GM12864 (cell line): ENCODE data around the gene CA7.
"Not testable (repeated sequence)": the region's sequence is repeated elsewhere in the genome, so short reads cannot be mapped to it uniquely, and the experiment has no call there.

ENCODE experiments used
- DNase-seq: peaks from one replicate; pipeline ENCODE4 v3.0.0-alpha.2; 2011; ENCODE audit warnings: low read depth
- H3K4me3 ChIP-seq: 2 replicates; pipeline ENCODE4 v1.5.1; 2011; ENCODE audit warnings: mild to moderate bottlenecking, low read depth, low read length, control low read depth
- CTCF ChIP-seq: IDR thresholded peaks from 2 replicates; pipeline ENCODE4 v1.5.1; 2011; ENCODE audit warnings: low read depth, mild to moderate bottlenecking, moderate library complexity, low read length, control low read depth, inconsistent platforms; ENCODE audit errors: missing control alignments

The CA7 gene

GRCh38 chr16:66891797-66892196 is 47.6 kb downstream of the CA7 start:
- TF ChIP-seq CTCF, result no peak
- H3K4me3 ChIP-seq, result no peak overlapping the region
- no peak for DNase-seq

- no peak for TF ChIP-seq CTCF
- no peak for DNase-seq
- H3K4me3 ChIP-seq, result no peak overlapping the region
Observed at GRCh38 chr16:66894055-66894454, 49.8 kb downstream of the CA7 start.

GRCh38 chr16:66894948-66895688 is 50.9 kb downstream of the CA7 start:
- DNase-seq, result no peak
- no peak overlapping the region for H3K4me3 ChIP-seq
- peak; percentile 92 for TF ChIP-seq CTCF

- no peak for DNase-seq
- no peak overlapping the region for H3K4me3 ChIP-seq
- no peak for TF ChIP-seq CTCF
Observed at GRCh38 chr16:66895689-66895979, 51.4 kb downstream of the CA7 start.

- no peak overlapping the region for H3K4me3 ChIP-seq
- no peak for TF ChIP-seq CTCF
- no peak for DNase-seq
Observed at GRCh38 chr16:66895999-66896398, 51.8 kb downstream of the CA7 start.

- DNase-seq, H3K4me3 ChIP-seq: not testable (repeated sequence)
Observed at GRCh38 chr16:66896682-66897081, 52.5 kb downstream of the CA7 start.

- TF ChIP-seq CTCF, result no peak
- DNase-seq, result no peak
- H3K4me3 ChIP-seq, result no peak overlapping the region
Observed at GRCh38 chr16:66898207-66898606, 54.0 kb downstream of the CA7 start.

- no peak for TF ChIP-seq CTCF
Observed at GRCh38 chr16:66898933-66899309, 54.7 kb downstream of the CA7 start.

More at GRCh38 chr16:66898933-66899309, 54.7 kb downstream of the CA7 start:
- no peak overlapping the region for H3K4me3 ChIP-seq
- DNase-seq, result no peak
